ENCODE results near the gene NEURL3. TPM values are rescaled to one million over a fixed set of nuclear protein-coding genes. Genes with fewer than 3 reads are reported as not detected.

NEURL3 gene
- total RNA-seq, 2 donors from 2014 or later: 2.5 to 2.6 TPM

DNA sequence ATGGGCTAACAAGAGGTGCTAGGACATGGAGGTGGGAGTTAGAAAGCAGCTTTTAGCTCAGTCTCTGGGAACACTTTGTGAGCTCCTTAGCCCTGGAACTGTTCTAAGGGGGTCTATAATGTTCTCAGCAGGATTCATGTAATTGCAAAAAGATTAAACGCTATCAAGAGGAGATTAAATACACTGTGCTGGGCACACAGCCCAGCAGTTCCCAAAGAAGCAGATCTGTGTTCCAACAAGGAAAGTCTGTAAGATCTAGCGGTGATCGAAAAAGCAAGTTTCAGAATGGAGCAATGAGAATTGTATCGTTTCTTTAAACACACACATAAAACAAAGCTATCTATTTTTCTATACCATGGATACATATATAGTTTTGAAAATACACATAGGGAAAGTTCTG lies 29.0 kb upstream of the NEURL3 start:
- Histone ChIP-seq H3K27me3 (no peaks in the 10 kb centered on the region), H3K4me1 (peaks cover 18% of the 10 kb centered on the region), H3K9me3 (no peaks in the 10 kb centered on the region), H3K27ac (peak overlapping the region; percentile 72), H3K9ac (ENCODE audit: low read depth in 2 of 2, low read length in 2 of 2) (peak overlapping the region in 1 of 2 donors; percentile 15), H3K4me3 (no peak overlapping the region), H3K36me3 (no peaks in the 10 kb centered on the region)
- DNase-seq: no peak
- TF ChIP-seq, protein P1, sequence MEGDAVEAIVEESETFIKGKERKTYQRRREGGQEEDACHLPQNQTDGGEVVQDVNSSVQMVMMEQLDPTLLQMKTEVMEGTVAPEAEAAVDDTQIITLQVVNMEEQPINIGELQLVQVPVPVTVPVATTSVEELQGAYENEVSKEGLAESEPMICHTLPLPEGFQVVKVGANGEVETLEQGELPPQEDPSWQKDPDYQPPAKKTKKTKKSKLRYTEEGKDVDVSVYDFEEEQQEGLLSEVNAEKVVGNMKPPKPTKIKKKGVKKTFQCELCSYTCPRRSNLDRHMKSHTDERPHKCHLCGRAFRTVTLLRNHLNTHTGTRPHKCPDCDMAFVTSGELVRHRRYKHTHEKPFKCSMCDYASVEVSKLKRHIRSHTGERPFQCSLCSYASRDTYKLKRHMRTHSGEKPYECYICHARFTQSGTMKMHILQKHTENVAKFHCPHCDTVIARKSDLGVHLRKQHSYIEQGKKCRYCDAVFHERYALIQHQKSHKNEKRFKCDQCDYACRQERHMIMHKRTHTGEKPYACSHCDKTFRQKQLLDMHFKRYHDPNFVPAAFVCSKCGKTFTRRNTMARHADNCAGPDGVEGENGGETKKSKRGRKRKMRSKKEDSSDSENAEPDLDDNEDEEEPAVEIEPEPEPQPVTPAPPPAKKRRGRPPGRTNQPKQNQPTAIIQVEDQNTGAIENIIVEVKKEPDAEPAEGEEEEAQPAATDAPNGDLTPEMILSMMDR (IDR thresholded peaks at IDR 0.05): no peak
- intact Hi-C loops (cut with DNase I): no loop called here

GRCh38 chr2:96533292-96534073 lies 28.3 kb upstream of the NEURL3 start:
- H3K36me3 ChIP-seq: no peaks in the 10 kb centered on the region
- H3K27ac ChIP-seq: peak overlapping the region; percentile 72
- no peak overlapping the region for H3K4me3 ChIP-seq
- TF ChIP-seq, protein P1 (IDR thresholded peaks at IDR 0.05): no peak
- H3K4me1 ChIP-seq: peaks cover 18% of the 10 kb centered on the region
- peak; percentile 71 for DNase-seq
- no peaks in the 10 kb centered on the region for H3K27me3 ChIP-seq
- H3K9ac ChIP-seq (ENCODE audit: low read depth in 2 of 2, low read length in 2 of 2): peak overlapping the region in 1 of 2 donors; percentile 15
- H3K9me3 ChIP-seq: no peaks in the 10 kb centered on the region
- intact Hi-C loops (cut with DNase I): no loop called here

DNA sequence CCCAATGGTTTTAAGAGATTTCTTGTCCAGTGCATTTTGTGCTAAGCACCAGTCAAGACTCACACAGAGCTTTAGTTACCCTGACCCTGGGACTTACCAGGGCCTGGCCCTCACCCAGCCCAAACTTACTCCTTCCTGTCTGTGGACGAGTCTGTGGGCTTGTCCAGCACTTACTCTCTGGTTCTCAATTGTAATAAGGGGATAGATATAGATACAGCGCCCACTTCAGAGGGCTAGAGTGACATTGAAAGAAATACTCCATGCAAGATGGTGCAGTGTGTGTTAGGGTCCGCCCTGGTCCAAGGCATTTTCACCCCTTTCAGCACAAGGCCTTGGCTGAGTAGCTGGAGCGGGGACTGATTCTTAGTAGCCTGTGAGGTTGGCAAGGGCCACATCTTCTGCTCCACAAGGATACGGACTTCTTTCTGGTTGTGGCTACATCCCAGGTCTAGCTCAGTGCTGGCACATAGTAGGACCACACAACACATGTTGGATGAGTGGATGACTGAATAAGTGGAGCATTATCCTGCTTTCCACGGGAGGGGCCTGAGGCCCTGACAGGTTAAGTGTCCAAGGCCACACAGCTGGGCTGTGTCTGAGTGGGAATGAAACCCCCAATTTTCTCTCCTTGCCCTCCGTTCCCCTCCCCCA lies 27.6 kb upstream of the NEURL3 start:
- Histone ChIP-seq H3K9ac (ENCODE audit: low read depth in 2 of 2, low read length in 2 of 2) (peak overlapping the region in 1 of 2 donors; percentile 15), H3K36me3 (no peaks in the 10 kb centered on the region), H3K4me3 (no peak overlapping the region), H3K27ac (peak overlapping the region; percentile 72), H3K4me1 (peaks cover 15% of the 10 kb centered on the region), H3K9me3 (no peaks in the 10 kb centered on the region), H3K27me3 (no peaks in the 10 kb centered on the region)
- intact Hi-C loops (cut with DNase I): no loop called here
- TF ChIP-seq, protein P1 (IDR thresholded peaks at IDR 0.05): no peak
- no peak for DNase-seq

DNA sequence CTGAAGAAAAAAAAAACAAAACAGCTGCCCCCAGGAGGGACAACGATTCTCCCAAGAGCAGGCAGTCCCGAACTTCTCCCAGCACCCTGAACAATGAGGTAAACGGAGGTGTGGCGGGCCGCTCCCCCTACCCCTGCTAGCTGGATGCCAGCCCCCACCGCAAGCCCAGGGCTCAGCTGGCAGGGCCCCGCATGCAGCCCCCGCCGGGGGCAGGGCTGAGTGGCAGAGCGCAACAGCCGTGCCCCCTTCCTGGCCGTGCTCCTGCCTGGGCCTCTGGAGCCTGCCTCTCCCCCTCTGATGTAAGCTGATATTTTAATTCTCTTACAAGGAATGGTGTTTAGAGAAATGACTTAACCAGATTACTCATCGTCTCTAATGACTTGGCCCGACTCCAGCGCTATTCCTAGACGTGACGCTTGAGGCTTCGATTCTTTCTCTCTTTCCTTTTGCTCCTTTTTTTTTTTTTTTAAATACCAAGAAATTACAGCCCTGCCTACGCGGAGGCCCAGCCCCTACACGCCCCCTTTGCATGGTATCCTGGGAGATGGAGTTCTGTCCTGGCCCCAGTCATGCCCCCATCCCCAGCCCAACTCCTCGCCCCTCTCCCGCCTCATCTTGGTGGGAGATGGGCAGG lies 26.8 kb upstream of the NEURL3 start:
- TF ChIP-seq, protein P1 (IDR thresholded peaks at IDR 0.05): no peak
- peak overlapping the region; percentile 65 to 76 for H3K9ac ChIP-seq (ENCODE audit: low read depth in 2 of 2, low read length in 2 of 2)
- peak overlapping the region; percentile 8 for H3K4me3 ChIP-seq
- peaks cover 12% of the 10 kb centered on the region for H3K4me1 ChIP-seq
- intact Hi-C loops (cut with DNase I): no loop called here
- H3K27me3 ChIP-seq: no peaks in the 10 kb centered on the region
- no peaks in the 10 kb centered on the region for H3K9me3 ChIP-seq
- peak; percentile 95 for DNase-seq
- no peaks in the 10 kb centered on the region for H3K36me3 ChIP-seq
- peak overlapping the region; percentile 72 for H3K27ac ChIP-seq

DNA sequence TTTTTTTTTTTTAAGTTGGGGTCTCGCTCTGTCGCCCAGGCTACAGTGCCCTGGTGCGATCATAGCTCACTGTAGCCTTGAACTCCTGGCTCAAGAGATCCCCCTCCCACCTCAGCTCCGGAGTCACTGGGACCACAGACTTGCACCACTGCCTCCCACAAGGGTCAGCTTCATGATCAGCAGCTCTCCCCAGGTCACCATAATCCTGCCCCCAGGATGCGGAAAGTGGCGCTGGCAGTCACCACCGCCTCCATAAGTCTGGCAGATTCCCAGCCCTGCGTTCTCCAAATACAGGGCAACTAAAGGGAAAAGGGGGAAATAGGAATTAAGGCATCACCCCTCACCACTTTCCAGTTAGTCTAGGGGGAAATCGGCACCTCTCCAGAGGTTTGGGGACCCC lies 26.2 kb upstream of the NEURL3 start:
- Histone ChIP-seq H3K27me3 (no peaks in the 10 kb centered on the region), H3K27ac (peak overlapping the region; percentile 60), H3K36me3 (no peaks in the 10 kb centered on the region), H3K9me3 (no peaks in the 10 kb centered on the region), H3K4me3 (no peak overlapping the region), H3K9ac (ENCODE audit: low read depth in 2 of 2, low read length in 2 of 2) (peak overlapping the region; percentile 65 to 76), H3K4me1 (peaks cover 12% of the 10 kb centered on the region)
- intact Hi-C loops (cut with DNase I): no loop called here
- TF ChIP-seq, protein P1 (IDR thresholded peaks at IDR 0.05): no peak
- DNase-seq: no peak
